Posterior vena cava (tissue), 2 donors: ENCODE measurements around the gene STK38L. TPM values are rescaled to one million over a fixed set of nuclear protein-coding genes. Genes with fewer than 3 reads are reported as not detected.

ENCODE experiments used
- DNase-seq: peaks from one replicate; pipeline ENCODE4 v3.0.0-alpha.2; 2020; ENCODE audit warnings: low spot score
- intact Hi-C, 2 donors: fragments of 100-400 bp; cut with DNase I; formaldehyde crosslinking; loops; one replicate each; pipeline versions ENCODE4 v1.14.1 to v1.14.2; 2022 to 2023
- total RNA-seq, 2 donors: library from RNA; stranded (reverse); fragmentation: NEBNext Ultra II Directional; extraction: Animal tissue kit (Norgen Biotek cat#: 25700); gene quantifications; one replicate each; pipeline ENCODE4 v1.2.1, GENCODE V29; 2021
- donor health status: DM: yes; HTN: yes; CAD: no.
- donor health status: DM: yes; HTN: yes; CAD: no.

The STK38L gene
- total RNA-seq, 2 donors from 2014 or later = 93.3 to 221 TPM

- DNase-seq = no peak
- intact Hi-C loops = no loop called here
These were observed 55.0 kb downstream of the STK38L start for GRCh38 chr12:27299102-27299501.

GRCh38 chr12:27300226-27300625 is 56.1 kb downstream of the STK38L start:
- no peak for DNase-seq
- intact Hi-C loops = loop anchor here in 1 of 2 donors (10.0 kb wide), 1 partner anchor 275 kb away; the partner anchor contains the start of gene MED21

GRCh38 chr12:27303139-27304111 is 59.3 kb downstream of the STK38L start:
- no peak for DNase-seq
- intact Hi-C loops = loop anchor here in 1 of 2 donors (10.0 kb wide), 1 partner anchor 279 kb away; the partner anchor contains the start of gene MED21

- no peak for DNase-seq
- intact Hi-C loops = loop anchor here (5.0 to 10.0 kb wide), 2 partner anchors 280 to 352 kb away; partner anchors contain the start of gene MED21 (in 1 of the 2)
These were observed 60.8 kb downstream of the STK38L start for GRCh38 chr12:27304856-27305255.

GRCh38 chr12:27305673-27306456 is 61.8 kb downstream of the STK38L start:
- DNase-seq = no peak
- intact Hi-C loops = loop anchor here (5.0 to 10.0 kb wide), 2 partner anchors 281 to 351 kb away; partner anchors contain the start of gene MED21 (in 1 of the 2)

- intact Hi-C loops = loop anchor here (5.0 to 10.0 kb wide), 2 partner anchors 285 to 348 kb away; partner anchors contain the start of gene MED21 (in 1 of the 2)
- DNase-seq = no peak
These were observed 65.4 kb downstream of the STK38L start for GRCh38 chr12:27309293-27309994.

- intact Hi-C loops = loop anchor here (5.0 to 10.0 kb wide), 2 partner anchors 285 to 347 kb away; partner anchors contain the start of gene MED21 (in 1 of the 2)
- DNase-seq = no peak
These were observed 65.9 kb downstream of the STK38L start for GRCh38 chr12:27309995-27310315.

GRCh38 chr12:27316947-27317346 is 72.9 kb downstream of the STK38L start:
- DNase-seq = no peak
- intact Hi-C loops = no loop called here

- no peak for DNase-seq
- intact Hi-C loops = no loop called here
These were observed 75.3 kb downstream of the STK38L start for GRCh38 chr12:27319409-27319808.

- intact Hi-C loops = no loop called here
These were observed 75.8 kb downstream of the STK38L start for GRCh38 chr12:27319848-27320247.

GRCh38 chr12:27324530-27324929 is 80.4 kb downstream of the STK38L start:
- DNase-seq = no peak
- intact Hi-C loops = no loop called here

More at GRCh38 chr12:27319848-27320247, 75.8 kb downstream of the STK38L start:
- no peak for DNase-seq

- intact Hi-C loops = no loop called here
- no peak for DNase-seq
These were observed 86.8 kb downstream of the STK38L start for GRCh38 chr12:27330846-27331245.

GRCh38 chr12:27331291-27331926 is 87.3 kb downstream of the STK38L start:
- intact Hi-C loops = no loop called here
- DNase-seq = no peak

- DNase-seq = no peak
- intact Hi-C loops = no loop called here
These were observed 87.8 kb downstream of the STK38L start for GRCh38 chr12:27331927-27332324.

GRCh38 chr12:27332407-27332713 is 88.3 kb downstream of the STK38L start:
- no peak for DNase-seq
- intact Hi-C loops = no loop called here

- intact Hi-C loops = no loop called here
- DNase-seq = peak; percentile 84
These were observed 88.8 kb downstream of the STK38L start, which contains the start of gene BMAL2 for GRCh38 chr12:27332714-27333402. Gene BMAL2 (plus strand): TSS chr12:27332836. CDS start chr12:27333073, 237 bp downstream.

- intact Hi-C loops = no loop called here
- DNase-seq = peak; percentile 86
These were observed 89.4 kb downstream of the STK38L start for GRCh38 chr12:27333403-27334009.
